HG03439 (cell line): Measurements from ENCODE around the gene MPHOSPH6.
"Not testable (repeated sequence)": the region's sequence is repeated elsewhere in the genome, so short reads cannot be mapped to it uniquely, and the experiment has no call there.

Experiments
- ATAC-seq: cut with Tn5 transposase; IDR thresholded peaks from one replicate; pipeline ENCODE4 v1.9.1; 2021; ENCODE audit warnings: mild to moderate bottlenecking, moderate library complexity; ENCODE audit not compliant: unreplicated experiment

Gene MPHOSPH6

GRCh38 chr16:82176204-82176603 lies 6.2 kb upstream of the MPHOSPH6 start:
- no peak for ATAC-seq

GRCh38 chr16:82175627-82176026 lies 5.6 kb upstream of the MPHOSPH6 start:
- ATAC-seq, result no peak

GRCh38 chr16:82167670-82168069 lies 2.4 kb downstream of the MPHOSPH6 start:
- ATAC-seq, result no peak

GRCh38 chr16:82160226-82160625 lies 9.8 kb downstream of the MPHOSPH6 start:
- ATAC-seq, result no peak

- no peak for ATAC-seq
Observed at GRCh38 chr16:82157836-82158235, 12.2 kb downstream of the MPHOSPH6 start.

GRCh38 chr16:82157534-82157812 lies 12.6 kb downstream of the MPHOSPH6 start:
- no peak for ATAC-seq

- no peak for ATAC-seq
Observed at GRCh38 chr16:82156761-82157533, 13.1 kb downstream of the MPHOSPH6 start.

- no peak for ATAC-seq
Observed at GRCh38 chr16:82152641-82153112, 17.3 kb downstream of the MPHOSPH6 start.

GRCh38 chr16:82152196-82152595 lies 17.8 kb downstream of the MPHOSPH6 start:
- ATAC-seq, result no peak

- ATAC-seq, result no peak
Observed at GRCh38 chr16:82150549-82150948, 19.5 kb downstream of the MPHOSPH6 start.

GRCh38 chr16:82149536-82149935 lies 20.5 kb downstream of the MPHOSPH6 start:
- no peak for ATAC-seq

- ATAC-seq, result no peak
Observed at GRCh38 chr16:82147546-82147945, 22.5 kb downstream of the MPHOSPH6 start.

- no peak for ATAC-seq
Observed at GRCh38 chr16:82146957-82147356, 23.1 kb downstream of the MPHOSPH6 start.

- no peak for ATAC-seq
Observed at GRCh38 chr16:82146556-82146955, 23.5 kb downstream of the MPHOSPH6 start.

- ATAC-seq, result not testable (repeated sequence)
Observed at GRCh38 chr16:82139286-82139571, 30.8 kb downstream of the MPHOSPH6 start.

- ATAC-seq, result no peak
Observed at GRCh38 chr16:82138478-82139285, 31.3 kb downstream of the MPHOSPH6 start.

- ATAC-seq, result no peak
Observed at GRCh38 chr16:82137822-82138167, 32.2 kb downstream of the MPHOSPH6 start.

- no peak for ATAC-seq
Observed at GRCh38 chr16:82136956-82137821, 32.8 kb downstream of the MPHOSPH6 start.

- ATAC-seq, result no peak
Observed at GRCh38 chr16:82135844-82136243, 34.2 kb downstream of the MPHOSPH6 start.

GRCh38 chr16:82134846-82135245 lies 35.2 kb downstream of the MPHOSPH6 start:
- no peak for ATAC-seq

GRCh38 chr16:82133798-82134197 lies 36.2 kb downstream of the MPHOSPH6 start:
- no peak for ATAC-seq

GRCh38 chr16:82129881-82130280 lies 40.1 kb downstream of the MPHOSPH6 start:
- ATAC-seq, result no peak
